PFSK-1 (cell line): ENCODE measurements around the gene SUSD3.

Experiments
- POLR2AphosphoS5 ChIP-seq: IDR thresholded peaks from 2 replicates; pipeline ENCODE4 v1.6.1; 2012; ENCODE audit warnings: low read depth, mild to moderate bottlenecking, control low read depth, low read length, moderate library complexity
- REST ChIP-seq, 2 experiments: IDR thresholded peaks; 2 replicates each; pipeline versions ENCODE4 v1.6.1 to v1.8.0; 2011 to 2012; ENCODE audit warnings: low read depth in 2 of 2, low read length in 2 of 2, control low read depth in 1 of 2, inconsistent platforms in 1 of 2, mild to moderate bottlenecking in 1 of 2, moderate library complexity in 1 of 2; ENCODE audit not compliant: insufficient read depth in 1 of 2
- TAF1 ChIP-seq: IDR thresholded peaks from 2 replicates; pipeline ENCODE4 v1.6.1; 2012; ENCODE audit warnings: low read length, control low read depth, borderline replicate concordance; ENCODE audit not compliant: insufficient read depth

GRCh38 chr9:93031629-93032430 is 26.7 kb upstream of the SUSD3 start:
- no peak for TF ChIP-seq POLR2AphosphoS5
- TF ChIP-seq TAF1: no peak
- no peak for TF ChIP-seq REST (IDR thresholded peaks at IDR 0.05; ENCODE audit: insufficient read depth in 1 of 2, low read depth in 2 of 2, low read length in 2 of 2)
